Left lung (tissue), 10 donors: ENCODE measurements around the gene PTPRN2. TPM values are rescaled to one million over a fixed set of nuclear protein-coding genes. Genes with fewer than 3 reads are reported as not detected.

Experiments used
- ATAC-seq: fragments of 200-7000 bp; cut with Tn5 transposase; one replicate; pipeline ENCODE4 v1.9.1; 2020; ENCODE audit warnings: moderate library complexity
- DNase-seq, 4 donors: peaks; one replicate each; pipeline ENCODE4 v3.0.0-alpha.2; 2013 to 2020
- H3K27ac ChIP-seq, 2 donors: fragments of 200-600 bp; sonication (generic) in 1 of 2; one replicate each; pipeline versions ENCODE4 v1.5.0 to v1.8.0; 2020 to 2021
- H3K27me3 ChIP-seq, 2 donors: fragments of 200-600 bp; sonication (generic) in 1 of 2; one replicate each; pipeline versions ENCODE4 v1.5.0 to v1.8.0; 2020 to 2021
- H3K36me3 ChIP-seq, 2 donors: fragments of 200-600 bp; sonication (generic) in 1 of 2; one replicate each; pipeline versions ENCODE4 v1.5.0 to v1.8.0; 2020 to 2021
- H3K4me1 ChIP-seq, 2 donors: fragments of 200-600 bp; one replicate each; pipeline ENCODE4 v1.8.0; 2021
- H3K4me3 ChIP-seq, 2 donors: fragments of 200-600 bp; sonication (generic) in 1 of 2; one replicate each; pipeline versions ENCODE4 v1.5.0 to v1.8.0; 2020 to 2021; ENCODE audit warnings: mild to moderate bottlenecking in 1 of 2
- H3K9me3 ChIP-seq, 2 donors: fragments of 200-600 bp; sonication (generic) in 1 of 2; one replicate each; pipeline versions ENCODE4 v1.5.0 to v1.8.0; 2020 to 2021
- intact Hi-C, 2 donors: fragments of 100-400 bp; cut with DNase I; formaldehyde crosslinking; loops; one replicate each; pipeline versions ENCODE4 v1.11.2 to v1.14.2; 2022
- polyA plus RNA-seq, 6 donors: library from polyadenylated mRNA; unstranded; fragments of 120-200 nt; gene quantifications; one replicate each; pipeline ENCODE4 v1.2.1, GENCODE V29; 2013; ENCODE audit not compliant: insufficient read length in 6 of 6
- total RNA-seq, 2 donors: library from RNA; stranded (reverse); fragmentation: NEBNext Ultra II Directional; extraction: Animal tissue kit (Norgen Biotek cat#: 25700); gene quantifications; one replicate each; pipeline ENCODE4 v1.2.1, GENCODE V29; 2021
- TF ChIP-seq, protein P1 (sequence below), 2 donors: fragments of 200-600 bp; sonication (generic) in 1 of 2; IDR thresholded peaks; one replicate each; pipeline versions ENCODE4 v1.5.0 to v1.8.0; 2021; ENCODE audit warnings: antibody characterized with exemption in 2 of 2
- donor health status: DM: no; HTN: yes; CAD: no.
- donor health status: DM: no; HTN: no; CAD: no.

The PTPRN2 gene
- total and polyA plus RNA-seq, 8 donors, result 4.0 to 7.8 (median 6.8) TPM

DNA sequence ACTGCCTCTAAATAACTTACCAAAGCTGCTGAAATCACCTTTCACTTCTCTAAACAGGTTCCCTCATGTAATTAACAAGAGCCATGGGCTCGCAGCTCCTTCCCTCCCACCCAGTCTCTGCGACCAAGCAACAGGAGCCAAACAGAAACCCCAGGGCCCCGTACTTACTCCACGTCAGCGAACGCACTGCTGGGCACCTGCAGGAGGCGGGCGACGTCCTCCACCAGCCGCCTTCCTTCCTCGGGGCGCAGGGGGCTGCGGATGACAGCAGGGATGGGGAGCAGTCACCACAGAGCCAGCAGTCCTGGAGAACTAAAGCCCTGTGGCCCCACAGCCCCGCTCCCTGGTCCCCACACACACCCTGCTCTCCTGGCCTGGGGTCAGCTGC is 477.0 kb downstream of the PTPRN2 start:
- DNase-seq (no peak), ATAC-seq (no peak)
- intact Hi-C loops, result no loop called here
- H3K27me3 ChIP-seq, result no peaks in the 10 kb centered on the region
- peaks cover 0 to 57% of the 10 kb centered on the region in 2 donors for H3K9me3 ChIP-seq
- no peak overlapping the region for H3K27ac ChIP-seq
- no peaks in the 10 kb centered on the region for H3K4me1 ChIP-seq
- no peak overlapping the region for H3K4me3 ChIP-seq
- TF ChIP-seq, protein P1, sequence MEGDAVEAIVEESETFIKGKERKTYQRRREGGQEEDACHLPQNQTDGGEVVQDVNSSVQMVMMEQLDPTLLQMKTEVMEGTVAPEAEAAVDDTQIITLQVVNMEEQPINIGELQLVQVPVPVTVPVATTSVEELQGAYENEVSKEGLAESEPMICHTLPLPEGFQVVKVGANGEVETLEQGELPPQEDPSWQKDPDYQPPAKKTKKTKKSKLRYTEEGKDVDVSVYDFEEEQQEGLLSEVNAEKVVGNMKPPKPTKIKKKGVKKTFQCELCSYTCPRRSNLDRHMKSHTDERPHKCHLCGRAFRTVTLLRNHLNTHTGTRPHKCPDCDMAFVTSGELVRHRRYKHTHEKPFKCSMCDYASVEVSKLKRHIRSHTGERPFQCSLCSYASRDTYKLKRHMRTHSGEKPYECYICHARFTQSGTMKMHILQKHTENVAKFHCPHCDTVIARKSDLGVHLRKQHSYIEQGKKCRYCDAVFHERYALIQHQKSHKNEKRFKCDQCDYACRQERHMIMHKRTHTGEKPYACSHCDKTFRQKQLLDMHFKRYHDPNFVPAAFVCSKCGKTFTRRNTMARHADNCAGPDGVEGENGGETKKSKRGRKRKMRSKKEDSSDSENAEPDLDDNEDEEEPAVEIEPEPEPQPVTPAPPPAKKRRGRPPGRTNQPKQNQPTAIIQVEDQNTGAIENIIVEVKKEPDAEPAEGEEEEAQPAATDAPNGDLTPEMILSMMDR (IDR thresholded peaks at IDR 0.05), result no peak
- no peaks in the 10 kb centered on the region for H3K36me3 ChIP-seq

DNA sequence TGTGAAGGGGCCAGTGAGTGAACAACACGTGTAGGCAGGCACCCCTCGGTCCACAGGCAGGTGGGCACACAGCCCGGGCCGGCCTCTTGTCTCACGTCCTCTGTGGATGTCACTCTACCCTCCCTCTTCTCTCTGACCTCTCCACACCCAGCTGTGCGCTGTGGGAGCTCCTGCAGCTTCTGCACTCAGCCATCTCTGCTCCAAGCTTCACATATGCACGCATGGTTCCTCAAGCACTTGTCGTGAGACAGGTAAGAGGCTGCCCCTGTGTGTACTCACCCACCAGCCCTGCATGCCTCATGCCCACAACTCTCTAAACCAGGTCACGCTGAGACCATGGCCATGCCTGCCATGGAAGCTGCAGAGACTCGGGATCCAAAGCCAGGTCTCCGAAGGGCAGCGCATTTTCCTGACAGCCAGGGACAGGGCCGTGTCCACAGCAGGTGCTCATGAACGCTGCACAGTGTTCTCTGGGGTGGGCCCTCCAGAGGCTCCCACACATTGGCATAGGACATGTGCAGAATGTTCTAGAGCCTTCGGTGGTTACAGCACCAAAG is 477.5 kb downstream of the PTPRN2 start:
- intact Hi-C loops, result no loop called here

DNA sequence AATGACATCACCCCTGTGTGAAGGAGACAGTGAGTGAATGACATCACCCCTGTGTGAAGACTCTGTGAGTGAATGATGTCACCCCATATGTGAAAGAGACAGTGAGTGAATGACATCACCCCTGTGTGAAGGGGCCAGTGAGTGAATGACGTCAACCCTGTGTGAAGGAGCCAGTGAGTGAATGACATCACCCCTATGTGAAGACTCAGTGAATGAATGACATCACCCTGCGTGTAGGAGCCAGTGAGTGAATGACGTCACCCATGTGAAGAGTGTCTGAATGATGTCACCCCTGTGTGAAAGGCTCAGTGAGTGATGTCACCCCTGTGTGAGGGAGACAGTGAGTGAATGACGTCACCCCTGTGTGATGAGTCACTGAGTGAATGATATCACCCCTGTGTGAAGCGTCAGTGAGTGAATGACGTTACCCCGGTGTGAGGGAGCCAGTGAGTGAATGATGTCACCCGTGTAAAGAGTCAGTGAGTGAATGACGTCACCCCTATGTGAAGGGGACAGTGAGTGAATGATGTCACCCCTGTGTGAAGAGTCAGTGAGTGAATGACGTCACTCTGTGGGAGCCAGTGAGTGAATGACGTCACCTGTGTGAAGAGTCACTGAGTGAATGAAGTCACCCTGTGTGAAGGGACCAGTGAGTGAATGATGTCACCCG is 478.1 kb downstream of the PTPRN2 start:
- no peaks in the 10 kb centered on the region for H3K36me3 ChIP-seq
- intact Hi-C loops, result no loop called here

More for the DNA sequence above, 477.5 kb downstream of the PTPRN2 start:
- Histone ChIP-seq H3K27ac (no peak overlapping the region), H3K27me3 (no peaks in the 10 kb centered on the region), H3K4me3 (no peak overlapping the region), H3K9me3 (peaks cover 0 to 52% of the 10 kb centered on the region in 2 donors), H3K36me3 (no peaks in the 10 kb centered on the region), H3K4me1 (no peaks in the 10 kb centered on the region)
- DNase-seq (peak in 1 of 4 donors; percentile 69), ATAC-seq (no peak)
- TF ChIP-seq, protein P1 (IDR thresholded peaks at IDR 0.05), result no peak

DNA sequence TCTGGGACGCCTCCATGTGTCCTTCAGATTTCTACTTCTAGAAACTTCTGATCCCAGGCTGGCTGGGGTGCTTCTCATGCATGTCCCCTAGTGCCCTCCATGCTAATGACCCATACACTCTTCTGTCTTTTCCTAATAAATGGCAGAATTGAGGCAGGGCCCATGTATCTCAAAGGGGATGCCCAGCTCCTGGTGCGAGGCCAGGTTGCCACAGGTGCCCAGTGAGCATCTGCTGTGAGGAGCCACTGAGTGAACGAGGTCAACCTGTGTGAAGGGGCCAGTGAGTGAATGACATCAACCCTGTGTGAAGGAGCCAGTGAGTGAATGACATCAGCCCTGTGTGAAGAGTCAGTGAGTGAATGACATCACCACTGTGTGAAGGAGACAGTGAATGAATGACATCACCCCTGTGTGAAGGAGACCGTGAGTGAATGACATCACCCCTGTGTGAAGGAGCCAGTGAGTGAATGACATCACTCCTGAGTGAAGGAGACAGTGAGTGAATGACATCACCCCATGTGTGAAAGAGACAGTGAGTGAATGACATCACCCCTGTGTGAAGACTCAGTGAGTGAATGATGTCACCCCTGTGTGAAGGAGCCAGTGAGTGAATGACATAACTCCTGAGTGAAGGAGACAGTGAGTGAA is 478.9 kb downstream of the PTPRN2 start:
- Histone ChIP-seq H3K9me3 (peaks cover 0 to 38% of the 10 kb centered on the region in 2 donors), H3K4me3 (no peak overlapping the region), H3K4me1 (no peaks in the 10 kb centered on the region), H3K36me3 (no peaks in the 10 kb centered on the region), H3K27ac (no peak overlapping the region), H3K27me3 (no peaks in the 10 kb centered on the region)
- DNase-seq (no peak), ATAC-seq (no peak)
- intact Hi-C loops, result no loop called here
- TF ChIP-seq, protein P1 (IDR thresholded peaks at IDR 0.05), result no peak

More for the DNA sequence above, 478.1 kb downstream of the PTPRN2 start:
- ATAC-seq (no peak), DNase-seq (no peak)
- Histone ChIP-seq H3K9me3 (peaks cover 0 to 46% of the 10 kb centered on the region in 2 donors), H3K27me3 (no peaks in the 10 kb centered on the region), H3K4me3 (no peak overlapping the region), H3K27ac (no peak overlapping the region), H3K4me1 (no peaks in the 10 kb centered on the region)
- TF ChIP-seq, protein P1 (IDR thresholded peaks at IDR 0.05), result no peak

DNA sequence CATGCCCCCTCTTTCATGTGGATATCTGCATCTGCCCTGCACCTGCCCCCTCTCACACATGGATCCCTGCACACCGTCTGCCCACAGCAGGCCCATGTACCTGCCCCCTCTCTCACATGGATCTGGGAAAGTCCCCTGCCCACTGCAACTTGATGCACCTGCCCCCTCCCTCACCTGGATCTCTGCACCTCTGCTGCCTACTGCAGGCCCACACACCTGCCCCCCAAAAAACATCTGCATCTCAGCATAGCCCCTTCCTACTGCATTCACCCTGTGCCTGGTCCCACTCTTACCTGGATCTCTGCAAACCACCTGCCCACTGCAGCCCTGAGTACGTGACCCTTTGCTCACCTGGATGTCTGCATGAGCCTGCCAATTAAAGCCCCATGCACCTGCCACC is 479.8 kb downstream of the PTPRN2 start:
- ATAC-seq (no peak), DNase-seq (no peak)
- no peak overlapping the region for H3K27ac ChIP-seq
- TF ChIP-seq, protein P1 (IDR thresholded peaks at IDR 0.05), result no peak
- no peaks in the 10 kb centered on the region for H3K36me3 ChIP-seq
- H3K9me3 ChIP-seq, result peaks cover 0 to 33% of the 10 kb centered on the region in 2 donors
- no peaks in the 10 kb centered on the region for H3K27me3 ChIP-seq
- no peaks in the 10 kb centered on the region for H3K4me1 ChIP-seq
- intact Hi-C loops, result no loop called here
- H3K4me3 ChIP-seq, result no peak overlapping the region
